ENCODE measurements around the gene B4GALT1. TPM values are rescaled to one million over a fixed set of nuclear protein-coding genes. Genes with fewer than 3 reads are reported as not detected.

Gene B4GALT1
- total RNA-seq, 1 experiment from 2014 or later: 31.4 TPM

DNA sequence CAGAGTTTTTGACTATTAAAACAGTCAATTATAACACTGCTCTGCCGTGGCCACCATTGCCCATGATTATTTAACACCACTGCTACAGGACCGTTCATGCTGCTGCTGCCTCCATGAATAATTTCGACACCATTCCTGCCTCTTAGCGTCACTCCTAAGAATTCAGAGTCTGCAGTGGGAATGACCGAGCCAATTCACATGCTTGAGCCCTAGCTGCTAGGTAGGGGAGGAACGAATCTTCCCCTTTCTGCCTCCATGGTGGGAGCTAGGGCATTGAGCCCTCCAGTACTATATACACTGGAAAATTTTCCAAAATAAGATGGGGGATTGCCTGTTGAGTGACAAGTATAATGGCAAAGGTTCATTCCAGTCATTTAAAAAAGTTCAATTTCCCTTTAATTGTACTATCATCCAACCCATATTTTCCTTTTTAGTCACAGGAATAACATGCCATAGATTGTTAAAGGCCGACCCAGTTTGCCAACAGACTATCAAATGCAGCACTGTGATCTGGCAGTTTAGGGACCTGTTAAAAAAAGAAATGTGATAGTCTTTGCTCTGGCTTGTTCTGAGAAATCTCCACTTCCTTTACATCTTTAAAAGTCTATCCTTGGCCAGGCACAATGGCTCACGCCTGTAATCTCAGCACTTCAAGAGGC lies 13.5 kb upstream of the B4GALT1 start:
- DNase-seq (ENCODE audit: low read depth, low spot score): no peak
- Histone ChIP-seq H3K27ac (ENCODE audit: low read depth, low read length) (no peak overlapping the region), H2AFZ (ENCODE audit: low read depth, low read length, poor library complexity, severe bottlenecking) (no peak overlapping the region), H3K9me2 (ENCODE audit: insufficient read depth) (no peaks in the 10 kb centered on the region), H3K27me3 (ENCODE audit: insufficient read depth, low read length) (no peaks in the 10 kb centered on the region), H4K20me1 (ENCODE audit: insufficient read depth) (no peaks in the 10 kb centered on the region), H3K4me3 (replicated peaks in 1 of 2; ENCODE audit: low read depth in 1 of 2, low read length in 2 of 2) (no peak overlapping the region), H3K36me3 (ENCODE audit: control insufficient read depth in 1 of 2, insufficient read depth in 2 of 2, low read length in 2 of 2) (no peaks in the 10 kb centered on the region), H3K4me1 (ENCODE audit: control insufficient read depth in 1 of 2, insufficient read depth in 2 of 2, low read length in 2 of 2) (peaks cover 0 to 4% of the 10 kb centered on the region in 2 experiments; a peak in 1 of 4 replicates), H3K9me3 (ENCODE audit: control insufficient read depth in 1 of 2, insufficient read depth in 1 of 2, low read depth in 1 of 2, low read length in 2 of 2) (no peaks in the 10 kb centered on the region), H3K4me2 (ENCODE audit: low read length) (no peak overlapping the region), H3K9ac (ENCODE audit: low read length) (no peak overlapping the region), H3K79me2 (ENCODE audit: insufficient read depth, low read length) (no peaks in the 10 kb centered on the region)
- ChIA-PET POLR2A (no interaction called here), CTCF (no interaction called here), RAD21 (ENCODE audit: low non-redundant PET in 1 of 2, low total read pairs in 2 of 2, uncharacterized antibody in 2 of 2, unreplicated experiment in 2 of 2) (no interaction called here)
- TF ChIP-seq, protein P1, sequence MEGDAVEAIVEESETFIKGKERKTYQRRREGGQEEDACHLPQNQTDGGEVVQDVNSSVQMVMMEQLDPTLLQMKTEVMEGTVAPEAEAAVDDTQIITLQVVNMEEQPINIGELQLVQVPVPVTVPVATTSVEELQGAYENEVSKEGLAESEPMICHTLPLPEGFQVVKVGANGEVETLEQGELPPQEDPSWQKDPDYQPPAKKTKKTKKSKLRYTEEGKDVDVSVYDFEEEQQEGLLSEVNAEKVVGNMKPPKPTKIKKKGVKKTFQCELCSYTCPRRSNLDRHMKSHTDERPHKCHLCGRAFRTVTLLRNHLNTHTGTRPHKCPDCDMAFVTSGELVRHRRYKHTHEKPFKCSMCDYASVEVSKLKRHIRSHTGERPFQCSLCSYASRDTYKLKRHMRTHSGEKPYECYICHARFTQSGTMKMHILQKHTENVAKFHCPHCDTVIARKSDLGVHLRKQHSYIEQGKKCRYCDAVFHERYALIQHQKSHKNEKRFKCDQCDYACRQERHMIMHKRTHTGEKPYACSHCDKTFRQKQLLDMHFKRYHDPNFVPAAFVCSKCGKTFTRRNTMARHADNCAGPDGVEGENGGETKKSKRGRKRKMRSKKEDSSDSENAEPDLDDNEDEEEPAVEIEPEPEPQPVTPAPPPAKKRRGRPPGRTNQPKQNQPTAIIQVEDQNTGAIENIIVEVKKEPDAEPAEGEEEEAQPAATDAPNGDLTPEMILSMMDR (IDR thresholded peaks at IDR 0.05 in 2 of 3, conservative IDR thresholded peaks at IDR 0.05 in 1 of 3; ENCODE audit: borderline replicate concordance in 1 of 3, insufficient read depth in 1 of 3, low read depth in 2 of 3, low read length in 2 of 3): no peak
- TF ChIP-seq POLR2A (IDR thresholded peaks at IDR 0.05; ENCODE audit: borderline replicate concordance, extremely low read depth, insufficient read depth, insufficient read length) (no peak), TCF7L2 (IDR thresholded peaks at IDR 0.05; ENCODE audit: borderline replicate concordance, extremely low read depth, insufficient read depth, insufficient read length) (no peak), ZNF274 (IDR thresholded peaks at IDR 0.05; ENCODE audit: low read depth, low read length) (no peak), POLR2AphosphoS5 (IDR thresholded peaks at IDR 0.05; ENCODE audit: low read depth, low read length) (no peak), ELF1 (IDR thresholded peaks at IDR 0.05; ENCODE audit: borderline replicate concordance, low read depth) (no peak), CBX3 (IDR thresholded peaks at IDR 0.05; ENCODE audit: low read depth) (no peak), JUND (IDR thresholded peaks at IDR 0.05) (no peak)
- TF ChIP-seq, protein P2, sequence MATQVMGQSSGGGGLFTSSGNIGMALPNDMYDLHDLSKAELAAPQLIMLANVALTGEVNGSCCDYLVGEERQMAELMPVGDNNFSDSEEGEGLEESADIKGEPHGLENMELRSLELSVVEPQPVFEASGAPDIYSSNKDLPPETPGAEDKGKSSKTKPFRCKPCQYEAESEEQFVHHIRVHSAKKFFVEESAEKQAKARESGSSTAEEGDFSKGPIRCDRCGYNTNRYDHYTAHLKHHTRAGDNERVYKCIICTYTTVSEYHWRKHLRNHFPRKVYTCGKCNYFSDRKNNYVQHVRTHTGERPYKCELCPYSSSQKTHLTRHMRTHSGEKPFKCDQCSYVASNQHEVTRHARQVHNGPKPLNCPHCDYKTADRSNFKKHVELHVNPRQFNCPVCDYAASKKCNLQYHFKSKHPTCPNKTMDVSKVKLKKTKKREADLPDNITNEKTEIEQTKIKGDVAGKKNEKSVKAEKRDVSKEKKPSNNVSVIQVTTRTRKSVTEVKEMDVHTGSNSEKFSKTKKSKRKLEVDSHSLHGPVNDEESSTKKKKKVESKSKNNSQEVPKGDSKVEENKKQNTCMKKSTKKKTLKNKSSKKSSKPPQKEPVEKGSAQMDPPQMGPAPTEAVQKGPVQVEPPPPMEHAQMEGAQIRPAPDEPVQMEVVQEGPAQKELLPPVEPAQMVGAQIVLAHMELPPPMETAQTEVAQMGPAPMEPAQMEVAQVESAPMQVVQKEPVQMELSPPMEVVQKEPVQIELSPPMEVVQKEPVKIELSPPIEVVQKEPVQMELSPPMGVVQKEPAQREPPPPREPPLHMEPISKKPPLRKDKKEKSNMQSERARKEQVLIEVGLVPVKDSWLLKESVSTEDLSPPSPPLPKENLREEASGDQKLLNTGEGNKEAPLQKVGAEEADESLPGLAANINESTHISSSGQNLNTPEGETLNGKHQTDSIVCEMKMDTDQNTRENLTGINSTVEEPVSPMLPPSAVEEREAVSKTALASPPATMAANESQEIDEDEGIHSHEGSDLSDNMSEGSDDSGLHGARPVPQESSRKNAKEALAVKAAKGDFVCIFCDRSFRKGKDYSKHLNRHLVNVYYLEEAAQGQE (IDR thresholded peaks at IDR 0.05; ENCODE audit: low read depth): no peak
- intact Hi-C loops (cut with micrococcal nuclease): no loop called here
- ATAC-seq: no peak
- no TSS peak for BruUV-seq (replicated peaks)

Data from HCT116 (cell line).